Measurements from ENCODE around the gene HLA-DMB. TPM values are rescaled to one million over a fixed set of nuclear protein-coding genes. Genes with fewer than 3 reads are reported as not detected.

The HLA-DMB gene
- total RNA-seq, 4 donors from 2014 or later = 8.0 to 17.2 (median 11.0) TPM

DNA sequence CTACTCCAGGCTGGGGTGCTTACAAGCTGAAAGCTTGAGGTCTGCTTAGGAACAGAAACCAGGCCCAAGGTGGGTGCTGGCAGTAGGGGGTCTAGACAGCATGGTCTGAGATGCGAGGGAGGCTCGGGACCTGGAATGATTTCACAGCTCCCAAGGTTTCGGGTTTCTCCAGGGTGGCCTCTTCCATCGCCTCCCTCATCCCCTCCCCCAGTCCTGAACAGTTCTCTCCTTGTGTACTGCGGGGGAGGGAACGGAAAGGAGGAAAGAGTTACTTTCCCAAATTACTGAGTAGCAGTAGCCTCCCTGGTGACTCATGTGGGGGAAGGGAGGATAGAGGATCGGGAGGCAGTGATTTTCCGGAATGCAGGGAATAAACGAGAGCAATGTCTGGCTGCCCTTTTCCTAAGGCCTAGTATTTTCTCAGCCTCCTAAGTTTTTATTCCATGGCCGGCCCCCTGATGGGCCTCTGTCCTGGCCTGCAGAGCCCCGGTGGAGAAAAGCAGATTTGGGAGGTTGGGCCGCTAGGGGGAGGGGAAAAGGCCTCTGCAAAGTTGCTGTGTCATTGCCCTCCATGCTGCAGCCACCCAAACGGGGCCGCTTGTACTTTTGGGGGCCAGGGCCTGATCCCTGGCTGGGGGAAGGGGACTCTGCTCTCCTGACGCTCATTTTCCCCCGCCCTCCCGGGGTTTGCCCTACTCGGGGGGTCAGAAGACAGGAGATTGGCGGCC is 29.0 kb upstream of the HLA-DMB start:
- intact Hi-C loops (cut with DNase I) = loop anchor here (5.0 kb wide), 1 partner anchor 38 kb away; no protein-coding TSS in a partner anchor
- peak overlapping the region; percentile 59 to 87 (median 76) for H3K4me3 ChIP-seq
- no peak for TF ChIP-seq POLR2A (IDR thresholded peaks at IDR 0.05; ENCODE audit: low read depth)
- TF ChIP-seq POLR2AphosphoS5 (IDR thresholded peaks at IDR 0.05) = peak in 1 of 2 donors; percentile 62
- no peak for TF ChIP-seq EP300 (IDR thresholded peaks at IDR 0.05)
- TF ChIP-seq, protein P1, sequence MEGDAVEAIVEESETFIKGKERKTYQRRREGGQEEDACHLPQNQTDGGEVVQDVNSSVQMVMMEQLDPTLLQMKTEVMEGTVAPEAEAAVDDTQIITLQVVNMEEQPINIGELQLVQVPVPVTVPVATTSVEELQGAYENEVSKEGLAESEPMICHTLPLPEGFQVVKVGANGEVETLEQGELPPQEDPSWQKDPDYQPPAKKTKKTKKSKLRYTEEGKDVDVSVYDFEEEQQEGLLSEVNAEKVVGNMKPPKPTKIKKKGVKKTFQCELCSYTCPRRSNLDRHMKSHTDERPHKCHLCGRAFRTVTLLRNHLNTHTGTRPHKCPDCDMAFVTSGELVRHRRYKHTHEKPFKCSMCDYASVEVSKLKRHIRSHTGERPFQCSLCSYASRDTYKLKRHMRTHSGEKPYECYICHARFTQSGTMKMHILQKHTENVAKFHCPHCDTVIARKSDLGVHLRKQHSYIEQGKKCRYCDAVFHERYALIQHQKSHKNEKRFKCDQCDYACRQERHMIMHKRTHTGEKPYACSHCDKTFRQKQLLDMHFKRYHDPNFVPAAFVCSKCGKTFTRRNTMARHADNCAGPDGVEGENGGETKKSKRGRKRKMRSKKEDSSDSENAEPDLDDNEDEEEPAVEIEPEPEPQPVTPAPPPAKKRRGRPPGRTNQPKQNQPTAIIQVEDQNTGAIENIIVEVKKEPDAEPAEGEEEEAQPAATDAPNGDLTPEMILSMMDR (IDR thresholded peaks at IDR 0.05) = peak; percentile 24 to 45 (median 39)

DNA sequence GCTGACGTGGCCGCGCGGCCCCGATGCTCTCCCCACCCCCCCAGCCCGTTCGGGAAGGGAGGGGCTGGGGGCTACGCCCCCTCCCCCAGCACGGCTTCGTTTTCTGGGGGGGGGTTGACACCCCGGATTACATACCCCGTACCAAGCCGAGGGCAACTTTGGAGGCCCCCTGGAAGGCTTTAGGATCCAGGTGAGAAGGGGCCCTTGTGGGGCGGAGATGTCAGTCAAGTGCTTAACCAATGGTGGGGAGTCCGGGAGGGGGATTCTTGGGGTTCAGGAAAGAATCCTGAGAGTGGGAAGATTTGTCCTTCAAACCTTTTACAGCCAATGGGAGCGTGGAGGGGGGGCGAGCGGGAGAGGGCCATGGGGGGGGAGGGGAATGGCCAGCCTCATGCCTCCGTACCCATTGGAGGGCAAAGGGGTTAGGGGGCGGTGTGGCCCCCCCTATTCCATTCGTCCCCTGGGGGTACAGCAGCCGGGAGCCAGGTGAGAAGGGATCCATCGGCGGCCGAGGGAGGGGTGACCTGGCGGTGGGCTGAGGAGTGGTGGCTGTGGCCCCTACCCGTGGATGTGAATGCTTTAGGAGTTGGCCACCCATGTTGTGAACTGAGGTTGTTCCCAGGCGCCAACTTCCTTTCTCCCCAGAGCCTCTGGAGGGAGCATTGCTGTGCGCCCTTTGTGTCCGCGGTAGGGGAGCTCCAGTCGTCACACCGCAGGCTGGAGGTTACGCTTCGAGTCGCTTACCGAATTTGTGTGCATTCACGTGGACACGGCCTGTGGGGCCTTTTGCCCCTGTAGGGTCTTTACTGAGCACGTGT is 28.2 kb upstream of the HLA-DMB start:
- Histone ChIP-seq H3K36me3 (peaks cover 0 to 20% (median 10%) of the 10 kb centered on the region in 4 donors), H3K27ac (replicated peaks in 1 of 4) (peak overlapping the region; percentile 97 to 100 (median 99)), H3K27me3 (no peaks in the 10 kb centered on the region), H3K4me1 (peaks cover 14 to 29% (median 22%) of the 10 kb centered on the region in 4 donors), H3K4me3 (peak overlapping the region; percentile 59 to 87 (median 76)), H3K9me3 (no peaks in the 10 kb centered on the region)
- peak; percentile 93 for DNase-seq (ENCODE audit: extremely low spot score)
- intact Hi-C loops (cut with DNase I) = loop anchor here (5.0 kb wide), 1 partner anchor 37 kb away; no protein-coding TSS in a partner anchor
- TF ChIP-seq, protein P1 (IDR thresholded peaks at IDR 0.05) = peak in 1 of 3 experiments; percentile 5
- TF ChIP-seq POLR2A (IDR thresholded peaks at IDR 0.05; ENCODE audit: low read depth) (peak; percentile 34), EP300 (IDR thresholded peaks at IDR 0.05) (no peak)
- WGBS = 2% methylated on average over 25 of the region's 40 CpGs

More for the DNA sequence above, 29.0 kb upstream of the HLA-DMB start:
- Histone ChIP-seq H3K9me3 (no peaks in the 10 kb centered on the region), H3K27me3 (no peaks in the 10 kb centered on the region), H3K36me3 (peaks cover 1 to 28% (median 18%) of the 10 kb centered on the region in 4 donors), H3K4me1 (peaks cover 20 to 32% (median 29%) of the 10 kb centered on the region in 4 donors), H3K27ac (replicated peaks in 1 of 4) (peak overlapping the region; percentile 97 to 100 (median 99))
- 0% methylated on average over 19 of the region's 19 CpGs for WGBS
- peak; percentile 95 for DNase-seq (ENCODE audit: extremely low spot score)

DNA sequence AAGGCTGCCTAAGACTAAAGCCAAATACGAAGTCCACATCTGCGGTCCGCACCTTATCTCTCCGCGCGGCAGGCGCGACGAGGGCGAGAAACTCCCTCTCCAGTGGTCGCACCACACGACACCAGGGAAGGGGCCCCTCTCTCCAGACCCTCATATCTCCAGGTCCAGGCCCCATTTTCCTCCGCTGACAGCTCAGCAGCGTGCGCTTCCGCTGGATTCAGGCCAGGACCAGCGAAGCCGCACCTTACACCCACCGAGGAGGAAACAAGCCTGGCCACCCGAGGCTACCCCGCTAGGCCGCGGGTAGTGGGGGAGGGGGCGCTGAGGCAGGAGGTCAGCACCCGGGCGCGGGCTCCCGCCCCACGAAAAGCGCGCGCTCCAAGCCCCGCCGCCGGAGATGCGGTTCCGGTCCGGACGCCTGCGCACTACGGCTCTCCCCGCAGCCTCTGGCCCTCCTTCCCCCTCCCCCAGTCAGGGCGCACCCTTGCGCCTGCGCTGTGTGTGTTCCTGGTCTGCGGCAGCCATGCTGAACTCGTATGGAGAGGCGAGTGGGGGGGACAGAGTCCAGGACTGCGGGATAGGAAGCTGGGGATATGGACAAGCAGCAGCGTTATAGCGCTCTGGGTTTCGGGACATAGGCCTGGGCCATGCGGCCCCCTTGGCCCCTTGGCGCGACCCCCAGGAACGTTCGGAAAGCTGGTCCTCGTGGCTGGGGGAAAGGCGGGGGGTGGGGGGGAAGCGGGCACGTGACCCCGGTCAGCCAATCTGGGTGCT is 27.5 kb upstream of the HLA-DMB start, which contains the start of gene BRD2:
TSS of gene BRD2 (plus strand) at position 502 of the 774 bp plus-strand sequence. CDS start 4,305 bp downstream, outside the sequence.
- TF ChIP-seq POLR2A (IDR thresholded peaks at IDR 0.05; ENCODE audit: low read depth) = peak; percentile 93
- no peak for TF ChIP-seq EP300 (IDR thresholded peaks at IDR 0.05)
- TF ChIP-seq POLR2AphosphoS5 (IDR thresholded peaks at IDR 0.05) = peak in 1 of 2 donors; percentile 96
- TF ChIP-seq, protein P1 (IDR thresholded peaks at IDR 0.05) = peak in 1 of 3 experiments; percentile 15
- DNase-seq (ENCODE audit: extremely low spot score) = peak; percentile 99
- Histone ChIP-seq H3K9me3 (no peaks in the 10 kb centered on the region), H3K27me3 (no peaks in the 10 kb centered on the region), H3K27ac (replicated peaks in 1 of 4) (peak within 1 kb of the TSS; percentile 97 to 100 (median 99)), H3K4me1 (peaks cover 14 to 31% (median 21%) of the 10 kb centered on the region in 4 donors), H3K4me3 (peak within 1 kb of the TSS; percentile 59 to 87 (median 76)), H3K36me3 (peaks cover 0 to 12% (median 9%) of the 10 kb centered on the region in 4 donors)
- intact Hi-C loops (cut with DNase I) = loop anchor here (5.0 kb wide), 1 partner anchor 36 kb away; no protein-coding TSS in a partner anchor
- WGBS = 0% methylated on average over 14 of the region's 62 CpGs

Measured in esophagus muscularis mucosa (tissue), 4 donors.